ENCODE measurements around the gene PPP2R2B. TPM values are rescaled to one million over a fixed set of nuclear protein-coding genes. Genes with fewer than 3 reads are reported as not detected.
A peak's percentile ranks its signal among the peaks of the same experiment; 100 is the strongest.

PPP2R2B gene
- total RNA-seq, 1 experiment from 2014 or later, result 0.75 TPM

DNA sequence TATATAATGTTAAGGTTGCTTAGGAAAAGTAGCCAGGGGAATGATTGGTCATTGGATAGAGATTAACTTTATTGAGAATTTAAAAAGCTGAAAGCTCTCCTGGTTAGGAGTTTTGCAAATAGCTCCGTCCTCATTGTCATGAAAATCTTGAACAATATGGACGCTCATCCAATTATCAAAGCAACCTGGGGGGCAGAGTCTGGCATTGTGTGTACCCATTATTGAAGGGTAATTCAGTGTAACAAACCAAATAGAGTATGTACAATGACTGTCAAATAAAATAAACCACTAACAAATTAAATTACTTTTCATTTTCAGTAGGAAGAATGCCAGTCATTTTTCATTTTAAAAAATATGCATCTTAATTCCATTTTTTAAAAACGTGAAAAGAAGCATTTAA, 218.6 kb downstream of the PPP2R2B start:
- DNase-seq (ENCODE audit: low read depth), result no peak

DNA sequence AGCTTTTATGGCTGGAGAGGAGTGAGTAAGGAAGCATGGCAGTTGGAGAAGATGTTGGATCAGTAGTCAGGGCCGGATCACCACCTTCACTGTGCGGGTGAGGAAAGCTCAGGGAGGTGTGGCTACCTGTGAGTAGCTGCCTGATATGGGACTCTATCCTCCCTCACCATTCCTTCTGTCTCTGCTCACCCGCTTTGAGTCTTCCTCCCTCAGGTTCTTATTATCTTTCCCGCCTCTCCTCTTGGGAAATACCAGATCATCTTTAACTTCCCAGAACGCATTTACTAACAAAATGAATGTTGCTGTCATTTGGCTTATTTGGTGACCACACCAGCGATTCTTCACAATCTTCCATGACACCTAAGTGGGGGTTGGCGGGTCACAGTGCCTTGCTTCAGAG, 221.9 kb downstream of the PPP2R2B start:
- no peak for DNase-seq (ENCODE audit: low read depth)

DNA sequence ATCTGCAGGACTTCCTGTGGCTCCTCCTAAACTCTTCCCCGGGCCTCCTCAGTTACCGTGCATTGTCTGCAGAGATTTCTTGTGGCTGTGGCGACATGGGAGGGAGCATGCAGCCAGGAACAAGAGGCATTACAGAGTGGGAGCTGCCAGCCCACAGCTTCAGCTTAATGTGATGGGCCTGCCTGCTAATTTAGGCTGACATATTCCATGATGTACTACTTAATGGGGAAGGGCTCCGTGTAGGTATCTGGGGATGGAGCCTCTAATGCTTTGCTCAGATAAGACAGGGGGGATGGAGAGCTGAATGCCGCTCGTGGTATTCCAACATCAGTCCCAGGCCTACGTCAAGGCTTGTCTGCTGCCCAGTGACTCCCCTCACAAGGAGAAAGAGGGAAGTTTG, 225.0 kb downstream of the PPP2R2B start:
- no peak for DNase-seq (ENCODE audit: low read depth)

DNA sequence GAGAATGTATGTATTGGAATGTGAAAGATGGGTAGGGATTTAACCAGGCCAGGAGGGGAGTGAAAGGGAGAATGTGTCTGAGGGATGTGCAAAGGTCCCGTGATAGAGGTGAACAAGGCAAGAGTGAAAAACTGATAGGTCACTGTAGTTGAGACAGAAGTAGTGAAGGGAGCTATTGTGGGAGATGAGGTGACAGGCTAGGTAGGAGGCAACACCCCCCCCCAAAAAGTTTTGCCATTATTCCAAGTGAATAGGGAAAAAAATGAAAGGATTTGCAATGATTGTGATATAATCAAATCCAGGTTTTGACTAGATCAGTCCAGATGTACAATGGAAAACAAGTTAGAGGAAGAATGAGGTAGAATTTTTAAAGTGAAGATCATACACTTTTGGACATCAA, 226.0 kb downstream of the PPP2R2B start:
- no peak for DNase-seq (ENCODE audit: low read depth)

DNA sequence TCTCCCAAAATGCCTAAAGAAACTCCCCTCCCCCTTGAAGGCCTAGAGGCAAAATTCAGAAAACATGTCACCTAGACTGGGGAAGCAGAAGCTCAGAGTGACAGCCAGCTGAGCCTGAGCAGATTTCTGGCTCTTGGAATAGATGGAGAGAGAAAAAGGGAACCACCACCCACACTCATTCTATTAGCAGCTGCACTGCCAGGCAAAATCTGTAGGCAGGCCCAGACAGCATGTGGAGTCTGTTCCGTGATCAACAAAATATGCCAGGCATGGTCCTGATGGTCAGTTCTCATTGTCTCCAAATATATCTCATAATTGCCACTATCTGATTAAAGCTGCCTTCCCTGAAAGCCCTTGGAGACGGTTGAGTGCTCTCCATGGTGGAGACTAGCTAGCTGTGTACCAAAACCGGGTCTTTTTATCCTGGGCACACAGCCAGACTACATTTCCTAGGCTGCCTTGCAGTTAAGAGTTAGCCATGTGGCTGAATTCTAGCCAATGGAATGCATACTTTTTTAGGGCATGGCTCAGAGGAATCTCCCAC, 230.8 kb downstream of the PPP2R2B start:
- peak; percentile 8 for DNase-seq (ENCODE audit: low read depth)

DNA sequence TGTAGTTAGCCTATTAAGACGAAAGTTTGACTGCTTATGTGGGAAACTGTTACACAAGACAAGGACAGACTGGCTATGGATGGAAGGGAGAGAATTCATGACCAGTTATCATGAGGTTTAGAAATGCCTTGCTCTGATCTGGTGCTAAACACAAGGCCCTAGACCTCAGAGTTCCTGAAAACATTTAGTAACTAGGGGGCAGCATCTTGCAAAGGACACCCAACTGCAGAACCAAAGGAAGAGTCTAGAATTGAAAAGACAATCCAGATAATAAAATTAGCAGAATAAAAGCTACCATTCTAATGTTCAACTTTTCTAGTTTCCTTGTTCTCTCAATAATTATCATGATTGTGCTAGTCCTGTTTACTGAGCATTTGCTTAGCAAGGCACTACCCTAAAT, 232.1 kb downstream of the PPP2R2B start:
- DNase-seq (ENCODE audit: low read depth), result no peak

DNA sequence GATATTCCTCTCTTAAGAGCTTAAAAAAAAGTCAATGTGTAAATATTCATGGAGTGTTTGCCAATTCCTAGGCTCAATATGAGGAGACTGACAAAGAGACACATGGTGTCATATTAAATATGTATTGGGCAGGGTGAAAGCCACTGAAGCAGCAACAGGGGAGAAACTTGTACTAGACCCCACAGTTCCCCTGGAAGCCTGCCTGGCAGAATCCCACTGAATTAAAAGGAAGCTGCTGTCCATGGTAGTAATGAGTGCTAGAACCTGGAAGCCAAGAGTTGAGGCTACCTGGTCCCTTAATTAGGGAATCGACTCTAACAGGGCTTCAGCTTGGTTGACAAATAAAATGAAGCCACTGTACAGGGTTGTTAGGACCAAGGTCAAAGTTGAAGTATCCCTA, 233.2 kb downstream of the PPP2R2B start:
- DNase-seq (ENCODE audit: low read depth), result no peak

DNA sequence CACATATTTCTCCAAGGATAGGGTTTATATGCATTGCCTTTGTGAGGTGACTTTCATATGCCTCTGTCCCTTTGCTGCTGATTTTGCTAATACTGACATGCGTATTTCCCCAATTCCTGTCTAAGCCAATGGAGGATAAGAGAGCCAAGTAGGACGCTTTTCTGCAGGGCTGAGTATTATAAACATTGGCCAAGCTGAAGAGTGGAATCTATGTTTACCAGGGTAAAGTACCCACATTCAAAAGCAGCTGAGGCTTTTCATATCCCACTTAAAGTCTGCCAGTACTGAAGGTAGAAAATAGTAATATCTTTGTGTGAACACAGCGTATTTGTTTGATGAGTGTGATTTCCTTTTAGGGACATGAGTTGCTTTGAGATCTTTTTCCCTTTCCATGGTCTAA, 233.7 kb downstream of the PPP2R2B start:
- DNase-seq (ENCODE audit: low read depth), result no peak

DNA sequence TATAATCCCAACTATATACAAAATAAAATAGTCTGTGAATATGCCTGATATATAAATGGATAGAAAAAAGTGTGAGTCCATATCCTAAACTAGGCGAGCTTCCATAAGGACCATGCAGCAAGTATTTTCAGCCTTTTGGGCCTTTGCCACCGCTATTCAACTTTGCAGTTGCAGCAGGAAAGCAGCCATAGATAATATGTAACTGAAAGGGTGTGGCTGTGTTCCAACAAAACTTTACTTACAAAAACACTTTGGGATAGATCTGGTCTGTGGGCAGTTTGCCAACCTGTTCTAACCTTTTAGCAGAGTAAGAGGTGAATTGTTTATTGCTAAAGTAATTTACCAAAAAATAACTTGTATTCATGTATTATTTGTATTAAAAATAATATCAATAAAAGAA, 234.8 kb downstream of the PPP2R2B start:
- no peak for DNase-seq (ENCODE audit: low read depth)

DNA sequence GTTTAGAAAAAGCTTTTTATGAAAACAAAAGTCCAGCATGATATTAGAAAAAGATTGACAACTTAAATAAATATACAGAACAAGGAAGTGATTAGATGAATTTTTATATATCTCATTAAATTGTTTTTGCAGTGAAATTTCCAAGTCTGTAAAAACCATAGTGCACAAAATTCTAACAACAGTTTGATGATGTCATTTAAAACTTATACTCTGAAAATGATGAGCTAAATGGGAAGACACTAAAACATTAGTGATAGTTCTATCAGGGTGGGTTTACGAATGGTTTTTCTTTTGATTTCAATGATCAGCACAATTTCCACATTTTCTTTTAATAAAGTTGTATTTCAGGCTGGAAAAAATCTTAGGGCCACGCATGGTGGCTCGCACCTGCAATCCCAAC, 236.1 kb downstream of the PPP2R2B start:
- no peak for DNase-seq (ENCODE audit: low read depth)

DNA sequence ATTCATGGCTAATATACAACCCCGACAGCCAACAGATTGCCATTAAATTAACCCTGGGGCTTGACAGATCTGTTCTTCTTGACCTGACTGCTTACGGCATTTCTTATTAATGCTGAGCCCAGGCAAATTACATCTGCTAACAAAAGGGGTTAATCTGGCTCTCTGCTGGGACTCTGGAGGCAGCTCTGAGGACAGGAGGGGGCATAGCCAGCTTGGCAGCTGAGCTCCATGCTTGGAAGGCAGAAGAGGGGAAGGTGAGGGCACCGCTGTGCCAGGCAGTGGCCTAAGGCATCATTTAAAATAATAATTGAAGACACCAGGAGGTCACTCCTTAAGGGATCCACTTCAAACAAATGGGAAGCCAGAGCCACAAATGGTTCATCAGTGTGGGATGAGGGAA, 236.6 kb downstream of the PPP2R2B start:
- no peak for DNase-seq (ENCODE audit: low read depth)

DNA sequence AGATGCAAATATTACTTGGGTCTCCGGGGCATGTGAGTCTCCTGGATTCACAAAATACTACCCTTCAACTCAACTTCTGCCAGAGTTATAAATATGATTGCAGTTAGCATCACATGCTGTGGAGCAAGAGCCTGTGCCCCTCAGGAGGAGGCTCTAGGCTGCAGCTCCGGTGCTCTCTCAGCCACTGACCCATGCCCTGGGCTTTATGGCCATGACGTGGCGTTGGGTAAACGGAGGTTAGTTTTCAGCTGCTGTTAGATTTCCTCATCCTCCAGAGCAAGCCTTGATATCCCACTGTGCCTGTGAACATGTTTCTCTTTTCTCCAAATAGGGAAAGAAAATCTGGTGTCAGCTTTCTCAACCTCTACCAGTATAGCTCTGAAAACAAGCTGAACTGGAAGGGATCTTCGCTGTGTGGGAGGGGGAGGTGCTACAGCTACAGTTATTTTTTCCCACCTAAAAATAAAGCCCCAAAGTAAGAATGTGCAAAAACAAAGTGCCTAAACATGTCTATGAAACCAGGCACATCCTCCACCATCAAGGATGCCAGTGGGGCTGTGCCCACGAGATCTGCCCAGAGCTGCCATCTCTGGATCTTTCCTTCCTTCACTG, 238.2 kb downstream of the PPP2R2B start:
- no peak for DNase-seq (ENCODE audit: low read depth)

DNA sequence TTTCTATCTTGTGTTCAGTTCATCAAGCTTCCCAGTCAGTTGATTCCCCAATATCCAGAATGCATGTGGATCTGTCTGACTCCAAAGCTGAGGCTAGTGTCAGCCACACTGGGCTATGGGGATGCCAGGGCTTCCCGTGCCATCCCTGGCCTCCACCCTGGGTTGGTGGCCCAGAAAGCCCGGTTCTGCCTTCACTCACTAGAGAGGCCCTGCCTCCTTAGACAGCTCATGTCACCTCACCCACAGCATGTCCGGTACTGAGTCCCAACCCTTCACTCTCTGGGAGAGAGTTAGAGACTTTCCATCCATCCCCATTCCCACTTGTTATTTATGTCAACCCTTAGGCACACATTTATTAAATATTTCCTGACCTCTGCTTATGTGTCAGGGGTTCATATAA, 243.1 kb downstream of the PPP2R2B start:
- DNase-seq (ENCODE audit: low read depth), result no peak

DNA sequence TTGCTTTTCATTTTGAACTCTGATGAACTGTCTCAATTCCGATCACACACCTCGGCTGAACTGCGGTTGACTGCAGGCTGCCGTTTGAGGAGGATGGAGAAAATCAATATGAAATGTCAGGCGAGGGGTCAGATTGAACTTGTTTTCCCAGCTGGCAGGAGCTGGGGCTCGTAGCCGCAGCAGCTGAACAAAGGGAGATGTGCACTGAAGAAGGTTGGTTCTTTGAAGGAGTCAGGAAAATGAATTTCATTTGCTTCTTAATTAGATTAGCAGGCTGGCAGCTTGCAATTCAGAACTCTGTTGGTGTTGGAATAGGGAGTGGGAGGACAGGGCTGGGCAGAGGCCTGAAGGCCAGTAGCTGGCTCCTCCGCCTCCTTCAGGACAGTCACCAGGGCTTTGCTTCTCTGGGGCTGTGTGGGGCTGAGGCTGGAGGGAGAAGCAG, 245.2 kb downstream of the PPP2R2B start:
- DNase-seq (ENCODE audit: low read depth), result no peak

DNA sequence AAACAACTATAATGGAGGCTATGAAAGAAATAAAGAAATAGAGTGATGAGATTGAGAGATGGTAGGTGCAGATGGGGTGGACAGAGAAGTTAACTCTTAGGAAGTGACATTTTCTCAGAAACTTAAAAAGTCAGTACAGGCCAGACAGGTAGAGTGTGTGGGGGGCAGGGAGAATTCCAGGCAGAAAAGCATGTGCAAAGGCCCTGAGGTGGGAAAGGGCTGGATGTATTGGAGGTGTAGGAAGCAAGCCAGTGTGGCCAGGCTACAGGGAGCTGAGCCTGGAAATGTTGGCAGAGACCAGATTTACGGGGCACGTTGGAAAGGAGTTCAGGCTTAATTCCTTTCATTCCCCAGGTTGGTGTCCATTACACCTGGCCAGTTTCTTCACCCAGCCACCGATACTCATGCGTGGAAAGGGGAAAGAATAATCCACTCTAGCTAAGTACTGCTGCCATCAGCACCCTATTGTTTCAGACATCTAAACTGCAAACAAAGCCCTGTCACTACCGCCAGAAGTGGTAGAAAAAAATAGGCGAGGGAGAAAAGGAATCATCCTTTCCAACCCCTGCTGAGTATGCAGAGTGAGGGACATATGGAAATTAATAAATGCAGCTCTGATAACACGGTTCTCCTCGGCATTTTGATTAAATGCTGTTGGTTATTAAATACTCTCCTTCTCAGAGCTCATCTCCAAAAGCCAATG, 245.8 kb downstream of the PPP2R2B start:
- no peak for DNase-seq (ENCODE audit: low read depth)

DNA sequence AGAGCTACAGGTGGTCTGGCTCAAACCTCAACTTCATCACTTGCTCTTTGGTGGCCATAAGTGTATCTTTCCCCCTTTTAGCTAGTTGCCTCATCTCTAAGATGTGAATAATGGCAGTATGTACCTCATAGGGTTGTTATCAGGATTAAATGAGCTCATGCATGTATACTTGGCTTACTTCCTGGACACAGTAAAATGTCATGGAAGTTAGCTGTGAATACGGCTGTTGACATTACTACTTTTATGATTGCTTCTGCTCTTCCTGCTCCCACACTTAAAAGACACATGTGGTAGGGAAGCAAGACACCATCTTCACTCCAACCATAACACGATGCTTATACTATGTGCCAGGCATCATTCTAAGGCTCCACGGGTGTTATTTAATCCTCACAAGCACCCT, 248.1 kb downstream of the PPP2R2B start:
- DNase-seq (ENCODE audit: low read depth), result no peak

DNA sequence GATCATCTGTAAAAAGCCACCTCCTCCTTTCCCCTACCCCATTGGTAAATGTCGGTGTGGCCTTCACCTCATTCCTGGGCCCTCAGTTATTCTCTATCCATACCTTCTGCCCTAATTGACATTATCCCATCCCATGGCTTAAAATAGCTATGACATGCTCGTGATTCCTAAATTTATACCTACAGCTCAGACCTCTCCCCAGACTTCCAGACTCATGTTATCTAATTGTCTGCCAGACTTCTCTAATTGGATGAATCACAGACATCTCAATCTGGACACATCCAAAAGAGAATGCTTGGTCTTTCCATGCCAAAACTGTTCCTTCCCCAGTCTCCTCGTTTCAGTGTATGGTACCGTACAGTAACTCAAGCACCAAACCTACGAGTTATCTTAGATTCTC, 249.6 kb downstream of the PPP2R2B start:
- no peak for DNase-seq (ENCODE audit: low read depth)

DNA sequence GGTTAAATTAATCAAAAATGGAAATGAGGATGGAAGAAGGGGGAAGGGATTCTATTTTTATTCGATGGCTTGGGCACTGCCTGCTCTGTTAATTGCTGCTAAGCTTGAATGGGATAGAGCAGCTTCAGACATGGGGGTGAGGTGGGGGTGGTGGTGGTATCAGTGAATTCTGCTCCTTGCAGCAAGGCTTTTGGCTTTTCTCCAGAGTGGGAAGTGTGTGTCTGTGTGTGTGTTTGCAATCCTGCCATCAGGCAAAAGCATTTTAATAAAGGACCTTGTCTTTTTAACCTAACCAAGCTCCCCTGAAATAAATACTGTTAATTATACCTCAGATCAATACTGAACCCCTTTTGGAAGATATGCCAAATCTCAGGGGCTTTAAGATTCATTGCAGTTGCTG, 251.6 kb downstream of the PPP2R2B start:
- no peak for DNase-seq (ENCODE audit: low read depth)

DNA sequence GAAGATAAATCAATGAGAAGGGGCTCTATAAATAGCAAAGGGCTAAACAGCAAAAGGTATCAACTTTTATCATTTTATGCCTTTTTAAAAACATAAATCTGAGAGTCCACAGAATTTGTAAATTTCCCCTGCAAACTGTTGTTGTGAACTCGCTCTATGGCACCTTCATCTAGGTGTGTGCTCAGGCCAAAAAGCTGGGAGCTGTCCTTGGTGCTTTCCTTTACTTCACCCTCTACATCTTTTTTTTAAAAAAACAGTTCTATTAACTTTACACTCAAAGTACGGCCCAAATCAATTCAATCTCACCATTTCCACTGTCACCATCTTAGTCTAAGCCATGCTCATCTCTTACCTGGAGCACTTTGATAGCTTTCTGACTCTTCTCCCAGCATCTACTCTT, 254.4 kb downstream of the PPP2R2B start:
- no peak for DNase-seq (ENCODE audit: low read depth)

DNA sequence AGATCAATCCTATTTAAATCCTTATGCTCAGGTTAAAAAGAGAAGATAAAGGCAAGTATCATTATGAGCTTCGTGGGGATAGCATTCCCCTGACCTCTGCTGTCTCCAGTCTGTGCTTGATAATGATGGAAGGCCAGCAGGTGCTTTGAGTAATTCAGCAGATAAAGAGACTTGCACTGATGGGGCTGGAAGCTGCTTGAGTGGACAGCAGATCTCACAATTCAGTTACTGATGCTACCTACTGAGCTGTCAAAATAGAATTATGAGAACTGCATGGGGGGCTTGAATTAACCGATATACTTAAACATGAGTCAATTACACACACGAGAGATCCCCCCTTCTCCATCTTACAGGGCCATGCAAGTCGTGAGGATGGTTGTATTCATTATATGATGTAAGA, 254.9 kb downstream of the PPP2R2B start:
- DNase-seq (ENCODE audit: low read depth), result no peak

DNA sequence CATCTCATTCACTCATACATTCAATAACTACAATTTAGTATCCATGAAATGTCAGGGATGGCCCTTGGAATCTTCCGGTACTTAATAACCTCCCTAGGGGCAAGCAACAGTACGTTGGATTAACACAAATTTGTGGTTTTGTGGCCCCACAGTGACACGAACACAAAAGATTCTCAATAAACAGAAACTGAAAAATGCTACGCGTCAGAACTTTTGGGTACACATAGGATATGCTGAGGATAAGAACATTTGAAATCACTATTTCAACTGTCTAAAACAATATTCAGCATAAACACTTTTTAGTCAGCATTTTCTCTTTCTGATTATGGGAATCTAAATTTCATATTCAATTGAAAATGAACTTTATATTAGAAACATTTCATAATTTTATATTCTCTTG, 255.5 kb downstream of the PPP2R2B start:
- DNase-seq (ENCODE audit: low read depth), result no peak

DNA sequence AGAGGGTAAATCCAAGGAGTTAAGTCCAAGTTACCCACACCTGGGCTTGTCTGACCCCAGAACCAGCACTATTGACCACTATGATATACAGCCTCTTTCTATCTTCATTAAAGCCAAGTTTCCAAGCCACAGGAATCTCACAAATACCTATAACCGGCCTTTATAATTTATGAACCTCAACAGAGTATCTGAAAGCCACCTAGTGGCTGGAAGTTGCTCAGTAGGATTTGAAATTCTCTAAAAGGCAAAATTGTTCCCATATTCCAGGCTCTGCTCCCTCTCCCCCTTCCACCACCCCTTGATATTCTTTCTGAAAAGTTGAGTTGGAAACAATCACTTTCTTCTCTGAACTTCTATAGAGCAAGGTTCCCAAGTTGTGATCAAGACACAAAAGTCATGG, 256.2 kb downstream of the PPP2R2B start:
- DNase-seq (ENCODE audit: low read depth), result no peak

DNA sequence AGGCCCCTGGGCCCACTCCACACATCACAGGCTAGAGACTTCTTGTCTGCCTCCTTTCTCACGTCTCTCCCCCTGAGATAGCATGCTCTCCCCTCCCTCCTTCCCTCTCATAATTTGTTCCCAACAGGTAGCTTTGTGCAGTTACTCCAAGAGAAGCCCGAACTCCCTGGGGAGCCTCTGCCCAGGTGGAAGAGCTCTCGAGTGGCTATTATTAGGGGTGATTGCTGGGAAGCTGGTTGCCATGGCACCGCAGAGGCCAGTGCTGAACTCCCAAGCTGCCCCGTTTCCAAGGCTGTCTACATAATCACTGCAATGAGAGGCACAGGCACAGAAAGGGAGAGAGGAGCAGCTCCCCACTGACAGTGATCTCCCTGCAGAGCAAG, 257.9 kb downstream of the PPP2R2B start:
- no peak for DNase-seq (ENCODE audit: low read depth)
